VCaP (cell line): Measurements from ENCODE around the gene ATP1A4.

Experiments
- H3K27ac ChIP-seq: fragments of 450-650 bp; 2 replicates; pipeline ENCODE4 v1.5.1; 2017
- TF ChIP-seq, protein P1 (sequence below): fragments of 450-650 bp; conservative IDR thresholded peaks from 2 replicates; pipeline ENCODE4 v1.5.1; 2017; ENCODE audit warnings: mild to moderate bottlenecking, moderate library complexity

Gene ATP1A4

DNA sequence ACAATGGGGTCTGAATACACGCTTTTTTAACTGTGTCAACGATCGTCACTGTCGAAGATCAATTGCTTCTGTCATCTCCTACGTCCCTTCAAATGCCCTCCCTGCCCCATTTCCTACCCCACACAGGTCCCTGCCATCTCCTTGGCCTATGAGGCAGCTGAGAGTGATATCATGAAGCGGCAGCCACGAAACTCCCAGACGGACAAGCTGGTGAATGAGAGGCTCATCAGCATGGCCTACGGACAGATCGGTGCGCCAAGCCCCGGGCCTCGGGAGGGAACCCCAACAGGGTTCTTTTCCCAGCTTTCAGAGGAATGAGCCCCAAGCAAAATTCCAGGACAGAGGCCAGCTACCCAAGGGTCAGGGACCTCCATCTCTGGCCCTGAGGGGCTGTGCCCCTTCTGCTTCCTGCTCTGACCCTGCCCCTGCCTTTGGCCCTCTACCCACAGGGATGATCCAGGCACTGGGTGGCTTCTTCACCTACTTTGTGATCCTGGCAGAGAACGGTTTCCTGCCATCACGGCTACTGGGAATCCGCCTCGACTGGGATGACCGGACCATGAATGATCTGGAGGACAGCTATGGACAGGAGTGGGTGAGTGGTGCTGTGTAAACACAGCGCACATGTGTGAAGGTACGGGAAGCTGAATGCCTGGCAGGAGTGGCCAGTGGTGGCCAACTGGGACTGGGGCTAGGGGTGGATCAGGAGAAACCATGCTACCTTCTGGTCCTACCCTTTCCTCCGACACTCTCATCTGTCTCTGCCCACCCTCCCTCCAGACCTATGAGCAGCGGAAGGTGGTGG is 15.1 kb upstream of the ATP1A4 start:
- no peak overlapping the region for H3K27ac ChIP-seq
- TF ChIP-seq, protein P1, sequence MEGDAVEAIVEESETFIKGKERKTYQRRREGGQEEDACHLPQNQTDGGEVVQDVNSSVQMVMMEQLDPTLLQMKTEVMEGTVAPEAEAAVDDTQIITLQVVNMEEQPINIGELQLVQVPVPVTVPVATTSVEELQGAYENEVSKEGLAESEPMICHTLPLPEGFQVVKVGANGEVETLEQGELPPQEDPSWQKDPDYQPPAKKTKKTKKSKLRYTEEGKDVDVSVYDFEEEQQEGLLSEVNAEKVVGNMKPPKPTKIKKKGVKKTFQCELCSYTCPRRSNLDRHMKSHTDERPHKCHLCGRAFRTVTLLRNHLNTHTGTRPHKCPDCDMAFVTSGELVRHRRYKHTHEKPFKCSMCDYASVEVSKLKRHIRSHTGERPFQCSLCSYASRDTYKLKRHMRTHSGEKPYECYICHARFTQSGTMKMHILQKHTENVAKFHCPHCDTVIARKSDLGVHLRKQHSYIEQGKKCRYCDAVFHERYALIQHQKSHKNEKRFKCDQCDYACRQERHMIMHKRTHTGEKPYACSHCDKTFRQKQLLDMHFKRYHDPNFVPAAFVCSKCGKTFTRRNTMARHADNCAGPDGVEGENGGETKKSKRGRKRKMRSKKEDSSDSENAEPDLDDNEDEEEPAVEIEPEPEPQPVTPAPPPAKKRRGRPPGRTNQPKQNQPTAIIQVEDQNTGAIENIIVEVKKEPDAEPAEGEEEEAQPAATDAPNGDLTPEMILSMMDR: no peak

DNA sequence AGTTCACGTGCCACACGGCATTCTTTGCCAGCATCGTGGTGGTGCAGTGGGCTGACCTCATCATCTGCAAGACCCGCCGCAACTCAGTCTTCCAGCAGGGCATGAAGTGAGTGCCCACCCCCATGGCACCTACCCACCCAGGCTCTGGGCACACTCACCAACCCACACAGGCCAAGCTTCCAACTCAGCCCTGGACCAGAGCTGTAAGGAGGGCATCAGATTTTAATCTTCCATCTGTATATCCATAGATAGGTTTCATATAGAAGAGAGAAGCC is 14.5 kb upstream of the ATP1A4 start:
- H3K27ac ChIP-seq: no peak overlapping the region
- TF ChIP-seq, protein P1: no peak

DNA sequence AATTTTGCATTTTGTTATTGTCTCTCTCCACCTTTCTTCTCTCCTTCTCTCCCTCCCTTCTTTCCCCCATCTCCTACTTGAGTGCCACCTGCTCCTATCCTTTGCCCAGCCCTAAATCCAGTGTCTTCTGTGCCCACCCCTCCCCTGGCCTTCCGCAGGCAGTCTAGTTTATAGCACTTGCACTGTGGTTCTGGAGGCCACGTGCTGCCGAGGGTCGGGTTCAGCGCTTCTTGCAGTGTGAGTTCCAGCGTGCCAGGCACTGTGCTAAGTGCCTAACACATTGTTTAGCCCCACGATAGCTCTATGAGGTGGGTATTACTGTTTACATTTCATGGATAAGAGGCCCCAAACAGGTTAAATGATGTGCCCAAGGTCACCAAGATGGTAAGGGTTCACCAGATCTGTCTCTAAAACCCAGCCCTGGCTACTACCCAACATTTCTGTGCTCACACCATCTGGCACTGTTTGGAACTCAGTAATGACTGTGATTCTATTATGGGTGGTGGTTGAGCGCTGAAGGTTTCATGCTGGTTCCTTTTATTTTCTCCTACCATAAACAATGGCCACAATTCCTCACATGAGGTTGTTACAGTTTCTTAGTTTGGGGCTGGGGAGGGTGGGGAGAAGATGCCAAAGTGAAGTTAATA is 14.1 kb upstream of the ATP1A4 start:
- TF ChIP-seq, protein P1: no peak
- H3K27ac ChIP-seq: no peak overlapping the region

DNA sequence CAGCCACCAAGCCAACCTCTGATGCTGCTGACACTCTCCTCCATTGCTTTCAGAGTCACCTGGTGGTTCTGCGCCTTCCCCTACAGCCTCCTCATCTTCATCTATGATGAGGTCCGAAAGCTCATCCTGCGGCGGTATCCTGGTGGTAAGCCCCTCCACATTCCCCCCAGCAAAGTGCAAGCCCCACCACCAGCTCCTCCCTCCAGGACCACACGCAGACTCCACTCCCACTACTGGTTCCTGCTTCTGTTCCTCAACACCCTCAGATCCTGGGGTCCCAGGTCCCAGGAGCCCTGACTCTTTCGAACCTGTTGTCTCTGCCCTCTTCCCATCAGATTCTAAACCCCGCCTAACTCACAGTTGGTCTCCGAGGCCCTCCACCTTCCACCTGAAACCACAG is 11.6 kb upstream of the ATP1A4 start:
- TF ChIP-seq, protein P1: no peak
- H3K27ac ChIP-seq: no peak overlapping the region

DNA sequence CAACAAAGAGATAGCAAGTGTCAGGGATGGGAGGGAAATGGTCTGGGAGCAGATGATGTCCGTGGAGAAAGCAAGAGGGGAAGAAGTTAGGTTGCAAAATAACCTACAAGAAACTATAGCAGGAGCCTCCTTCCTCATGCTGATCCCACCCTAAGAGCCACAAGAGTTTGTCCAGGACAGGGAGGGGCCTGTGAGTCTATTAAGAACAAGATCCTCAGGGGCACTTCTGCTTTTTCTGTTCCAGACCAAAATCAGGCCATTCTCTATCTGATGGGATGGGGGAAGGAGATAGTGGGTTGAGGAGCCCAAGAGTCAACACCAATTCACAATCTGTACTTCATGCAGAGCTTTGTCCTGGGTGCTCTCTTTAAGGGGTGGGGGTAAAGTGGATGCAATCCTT is 7.7 kb upstream of the ATP1A4 start:
- no peak overlapping the region for H3K27ac ChIP-seq
- TF ChIP-seq, protein P1: no peak

DNA sequence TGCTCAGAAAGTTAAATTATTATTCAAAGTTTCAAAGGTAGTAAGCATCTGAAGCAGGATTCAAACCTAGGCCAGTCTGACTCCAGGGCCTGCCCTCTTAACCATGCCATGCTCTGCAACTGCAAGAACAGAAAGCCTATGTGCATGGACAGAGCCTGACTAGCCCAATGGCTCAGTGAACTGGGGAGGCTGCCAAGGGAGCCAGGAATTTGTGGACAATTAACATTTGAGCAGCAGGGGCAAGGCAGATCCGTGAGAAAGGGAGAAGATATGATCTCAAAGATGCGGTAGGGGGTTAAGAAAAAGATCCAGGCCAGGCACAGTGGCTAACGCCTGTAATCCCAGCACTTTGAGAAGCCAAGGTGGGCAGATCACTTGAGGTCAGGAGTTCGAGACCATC is 6.5 kb upstream of the ATP1A4 start:
- no peak overlapping the region for H3K27ac ChIP-seq
- TF ChIP-seq, protein P1: no peak

DNA sequence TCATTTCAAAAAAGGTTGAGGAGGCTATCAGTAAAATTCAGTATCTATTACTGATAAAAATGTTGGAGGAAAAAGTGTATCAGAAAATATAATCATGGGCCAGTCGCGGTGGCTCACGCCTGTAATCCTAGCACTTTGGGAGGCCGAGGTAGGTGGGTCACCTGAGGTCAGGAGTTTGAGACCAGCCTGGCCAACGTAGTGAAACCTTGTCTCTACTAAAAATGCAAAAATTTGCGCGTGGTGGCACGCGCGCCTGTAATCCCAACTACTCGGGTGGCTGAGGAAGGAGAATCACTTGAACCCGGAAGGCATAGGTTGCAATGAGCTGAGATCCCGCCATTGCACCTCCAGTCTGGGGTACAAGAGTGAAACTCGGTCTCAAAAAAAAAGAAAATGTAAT is 5.3 kb upstream of the ATP1A4 start:
- TF ChIP-seq, protein P1: no peak
- H3K27ac ChIP-seq: no peak overlapping the region
